ENCODE results near the gene GAS6. TPM values are rescaled to one million over a fixed set of nuclear protein-coding genes. Genes with fewer than 3 reads are reported as not detected.

Gene GAS6
- total and polyA plus RNA-seq, 9 of the 15 experiments (the other 6 are each of a cell fraction or from before 2014, with no cell fraction given) = 0.14 to 9.7 (median 4.7) TPM; not detected in 1

DNA sequence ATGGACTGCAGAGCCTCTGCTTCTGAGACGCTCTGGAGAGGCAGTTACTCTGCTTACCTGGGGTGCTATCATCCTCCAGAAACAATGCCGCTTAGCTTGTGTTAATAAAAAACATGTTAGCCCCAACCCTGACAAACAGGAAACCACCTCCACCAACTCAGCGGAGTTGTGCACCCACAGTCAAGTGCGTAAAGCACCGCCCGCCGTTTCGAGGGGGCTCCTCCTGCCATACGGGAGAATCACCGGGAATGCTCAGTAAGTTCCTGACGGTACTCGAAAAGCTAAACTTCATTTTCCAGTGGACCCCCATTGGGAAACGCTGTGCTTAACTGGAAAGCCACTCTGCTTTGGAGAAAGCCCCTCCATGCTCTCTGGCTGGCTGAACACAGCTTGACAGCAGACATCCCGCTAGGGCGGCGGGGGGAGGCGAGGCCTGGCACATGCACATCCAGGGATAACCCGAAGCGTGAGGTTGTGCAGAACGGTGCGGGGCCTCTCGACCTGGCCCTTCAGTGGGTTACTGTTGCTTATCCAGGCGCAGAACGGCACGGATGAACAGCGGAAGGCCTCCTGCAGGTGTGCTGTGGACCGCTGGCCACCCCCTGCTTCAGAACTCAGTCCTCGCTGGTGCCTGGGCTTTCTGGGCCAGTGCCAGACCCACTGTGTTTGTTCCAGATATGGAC is 17.1 kb downstream of the GAS6 start:
- in situ Hi-C loops (cut with MboI) = no loop called here
- DNase-seq (ENCODE audit: extremely low read depth in 1 of 4, low spot score in 3 of 4) (no peak), FAIRE-seq (no peak), ATAC-seq (no peak)
- Histone ChIP-seq H3K9me3 (replicated peaks; ENCODE audit: control insufficient read depth, insufficient read depth, low read depth, low read length) (no peaks in the 10 kb centered on the region), H3K9me1 (ENCODE audit: control insufficient read depth, insufficient read depth, low read length) (no peaks in the 10 kb centered on the region), H3K79me2 (ENCODE audit: control insufficient read depth, insufficient read depth, low read length) (no peaks in the 10 kb centered on the region), H3K9ac (ENCODE audit: insufficient read depth in 1 of 2, low read depth in 2 of 2, low read length in 2 of 2) (no peak overlapping the region), H4K20me1 (replicated peaks; ENCODE audit: control insufficient read depth, insufficient read depth, low read length) (no peaks in the 10 kb centered on the region), H3K4me2 (ENCODE audit: insufficient read depth, low read length) (no peak overlapping the region), H3K27me3 (ENCODE audit: control insufficient read depth in 2 of 2, insufficient read depth in 2 of 2, low read length in 2 of 2) (no peaks in the 10 kb centered on the region), H3K4me3 (no peak overlapping the region), H3K36me3 (ENCODE audit: control insufficient read depth, insufficient read depth, low read length) (no peaks in the 10 kb centered on the region), H2AFZ (ENCODE audit: low read depth, low read length) (no peak overlapping the region), H3K4me1 (replicated peaks in 1 of 2; ENCODE audit: control insufficient read depth in 2 of 2, insufficient read depth in 2 of 2, low read length in 2 of 2) (peaks cover 5 to 17% of the 10 kb centered on the region in 2 experiments; a peak in 4 of 5 replicates), H3K27ac (ENCODE audit: extremely low read depth, low read depth, low read length) (no peak overlapping the region)
- BruUV-seq (replicated peaks) = no TSS peak
- intact Hi-C loops (cut with micrococcal nuclease) = no loop called here
- ChIA-PET CTCF (ENCODE audit: low intra/inter-chr PET ratio) (no interaction called here), POLR2A (no interaction called here)
- 83% methylated on average over 19 of the region's 28 CpGs for WGBS (ENCODE audit: insufficient coverage, low coverage, missing lambda C conversion rate)
- TF ChIP-seq ESRRA (IDR thresholded peaks at IDR 0.05; ENCODE audit: borderline replicate concordance, low read depth) (no peak), TCF3 (CRISPR knock-in tag; IDR thresholded peaks at IDR 0.05) (no peak), PML (IDR thresholded peaks at IDR 0.05; ENCODE audit: low read length) (no peak), CHD1 (IDR thresholded peaks at IDR 0.05; ENCODE audit: low read length) (no peak), CBX2 (IDR thresholded peaks at IDR 0.05; ENCODE audit: insufficient read depth, low read length, poor library complexity, severe bottlenecking) (no peak), KDM2B (CRISPR knock-in tag; IDR thresholded peaks at IDR 0.05) (no peak), ZNF518B (CRISPR knock-in tag; IDR thresholded peaks at IDR 0.05) (no peak), MLLT1 (IDR thresholded peaks at IDR 0.05) (no peak), FOXA3 (CRISPR knock-in tag; conservative IDR thresholded peaks at IDR 0.05 in 1 of 2, IDR thresholded peaks at IDR 0.05 in 1 of 2) (no peak), NUFIP1 (IDR thresholded peaks at IDR 0.05; ENCODE audit: partially characterized antibody) (no peak), HMG20B (CRISPR knock-in tag; IDR thresholded peaks at IDR 0.05) (no peak), ZC3H8 (IDR thresholded peaks at IDR 0.05) (no peak), LEF1 (IDR thresholded peaks at IDR 0.05) (no peak)

All from K562 (cell line).